Tibial nerve (tissue), 4 donors: Measurements from ENCODE around the gene SYT12.

Experiments
- CTCF ChIP-seq, 5 experiments: fragments of 200-600 bp in 3 of 5; fragments of 450-650 bp in 2 of 5; sonication (generic) in 3 of 5; IDR thresholded peaks; one replicate each; pipeline ENCODE4 v1.5.1; 2016 to 2019; ENCODE audit warnings: antibody characterized with exemption in 5 of 5, mild to moderate bottlenecking in 3 of 5, moderate library complexity in 2 of 5
- EP300 ChIP-seq, 2 donors: sonication (generic); formaldehyde crosslinking; IDR thresholded peaks; one replicate each; pipeline ENCODE4 v1.6.1; 2017; ENCODE audit warnings: antibody characterized with exemption in 2 of 2, mild to moderate bottlenecking in 1 of 2

GRCh38 chr11:66981976-66982578, 40.9 kb upstream of the SYT12 start:
- TF ChIP-seq CTCF (IDR thresholded peaks at IDR 0.05) (no peak), EP300 (IDR thresholded peaks at IDR 0.05) (peak in 1 of 2 donors; percentile 33)
